Peyer's patch (tissue), 4 donors: ENCODE results near the gene MME. TPM values are rescaled to one million over a fixed set of nuclear protein-coding genes. Genes with fewer than 3 reads are reported as not detected.

Experiments
- DNase-seq, 3 donors: peaks; one replicate each; pipeline ENCODE4 v3.0.0-alpha.2; 2017 to 2019
- H3K27ac ChIP-seq, 4 donors: fragments of 200-600 bp; sonication (generic); one replicate each; pipeline ENCODE4 v1.5.1; 2016 to 2019
- H3K27me3 ChIP-seq, 2 donors: fragments of 200-600 bp; sonication (generic); one replicate each; pipeline ENCODE4 v1.5.1; 2019
- H3K36me3 ChIP-seq, 3 donors: fragments of 200-600 bp; sonication (generic); one replicate each; pipeline ENCODE4 v1.5.1; 2016 to 2019
- H3K4me1 ChIP-seq, 4 donors: fragments of 200-600 bp; sonication (generic); one replicate each; pipeline ENCODE4 v1.5.1; 2016 to 2019
- H3K4me3 ChIP-seq, 4 donors: fragments of 200-600 bp; sonication (generic); 1 replicate in 3 of 4; 2 replicates in 1 of 4; pipeline ENCODE4 v1.5.1; 2016 to 2019; ENCODE audit warnings: mild to moderate bottlenecking in 1 of 4
- H3K9me3 ChIP-seq, 4 donors: fragments of 200-600 bp; sonication (generic); one replicate each; pipeline ENCODE4 v1.5.1; 2016 to 2019; ENCODE audit warnings: mild to moderate bottlenecking in 1 of 4
- CTCF ChIP-seq, 6 experiments: fragments of 450-650 bp in 4 of 6; fragments of 200-600 bp in 2 of 6; sonication (generic) in 1 of 6; IDR thresholded peaks; one replicate each; pipeline ENCODE4 v1.5.1; 2017 to 2019; ENCODE audit warnings: antibody characterized with exemption in 6 of 6, mild to moderate bottlenecking in 3 of 6, moderate library complexity in 1 of 6
- POLR2A ChIP-seq, 2 donors: fragments of 450-650 bp; IDR thresholded peaks; one replicate each; pipeline ENCODE4 v1.5.1; 2017; ENCODE audit warnings: antibody characterized with exemption in 2 of 2, mild to moderate bottlenecking in 2 of 2, moderate library complexity in 2 of 2
- total RNA-seq, 4 donors: library from RNA; depleted of rRNA; stranded (reverse); fragments of >200 nt; gene quantifications; one replicate each; pipeline ENCODE4 v1.1.0, GENCODE V29; 2016

Gene MME
- total RNA-seq, 4 donors from 2014 or later: 19.0 to 1,011 (median 511) TPM

GRCh38 chr3:155196131-155197021 is 116.3 kb downstream of the MME start:
- TF ChIP-seq POLR2A (IDR thresholded peaks at IDR 0.05): no peak
- no peak for TF ChIP-seq CTCF (IDR thresholded peaks at IDR 0.05)
- no peaks in the 10 kb centered on the region for H3K36me3 ChIP-seq

GRCh38 chr3:155197786-155198185 is 117.7 kb downstream of the MME start:
- Histone ChIP-seq H3K36me3 (no peaks in the 10 kb centered on the region), H3K27ac (no peak overlapping the region), H3K4me3 (no peak overlapping the region), H3K27me3 (no peaks in the 10 kb centered on the region), H3K9me3 (no peaks in the 10 kb centered on the region), H3K4me1 (no peaks in the 10 kb centered on the region)
- TF ChIP-seq CTCF (IDR thresholded peaks at IDR 0.05) (no peak), POLR2A (IDR thresholded peaks at IDR 0.05) (no peak)
- DNase-seq: no peak

More at GRCh38 chr3:155196131-155197021, 116.3 kb downstream of the MME start:
- H3K9me3 ChIP-seq: no peaks in the 10 kb centered on the region
- no peak overlapping the region for H3K4me3 ChIP-seq
- H3K4me1 ChIP-seq: no peaks in the 10 kb centered on the region
- no peaks in the 10 kb centered on the region for H3K27me3 ChIP-seq
- no peak overlapping the region for H3K27ac ChIP-seq
- no peak for DNase-seq

GRCh38 chr3:155202626-155203025 is 122.5 kb downstream of the MME start:
- no peak overlapping the region for H3K27ac ChIP-seq
- no peak for TF ChIP-seq POLR2A (IDR thresholded peaks at IDR 0.05)
- TF ChIP-seq CTCF (IDR thresholded peaks at IDR 0.05): no peak
- H3K9me3 ChIP-seq: no peaks in the 10 kb centered on the region
- no peak for DNase-seq
- H3K4me3 ChIP-seq: no peak overlapping the region
- no peaks in the 10 kb centered on the region for H3K36me3 ChIP-seq
- no peaks in the 10 kb centered on the region for H3K27me3 ChIP-seq
- H3K4me1 ChIP-seq: no peaks in the 10 kb centered on the region

GRCh38 chr3:155204851-155205250 is 124.7 kb downstream of the MME start:
- Histone ChIP-seq H3K36me3 (no peaks in the 10 kb centered on the region), H3K4me3 (no peak overlapping the region), H3K27ac (no peak overlapping the region), H3K27me3 (no peaks in the 10 kb centered on the region), H3K9me3 (no peaks in the 10 kb centered on the region), H3K4me1 (no peaks in the 10 kb centered on the region)
- DNase-seq: no peak
- TF ChIP-seq CTCF (IDR thresholded peaks at IDR 0.05) (no peak), POLR2A (IDR thresholded peaks at IDR 0.05) (no peak)

- Histone ChIP-seq H3K9me3 (no peaks in the 10 kb centered on the region), H3K27ac (no peak overlapping the region), H3K27me3 (no peaks in the 10 kb centered on the region), H3K36me3 (no peaks in the 10 kb centered on the region), H3K4me3 (no peak overlapping the region), H3K4me1 (no peaks in the 10 kb centered on the region)
- TF ChIP-seq CTCF (IDR thresholded peaks at IDR 0.05): no peak
- no peak for TF ChIP-seq POLR2A (IDR thresholded peaks at IDR 0.05)
- DNase-seq: no peak
These were observed 128.2 kb downstream of the MME start for GRCh38 chr3:155208183-155208800.
